CD14-positive monocyte (primary cell): ENCODE results near the gene ABHD14A. TPM values are rescaled to one million over a fixed set of nuclear protein-coding genes. Genes with fewer than 3 reads are reported as not detected.
A peak's percentile ranks its signal among the peaks of the same experiment; 100 is the strongest.

Experiments
- DNase-seq, 3 donors: peaks; one replicate each; pipeline ENCODE4 v3.0.0-alpha.2; 2011 to 2022
- H2AFZ ChIP-seq: 2 replicates; pipeline ENCODE4 v1.6.0; 2012; ENCODE audit warnings: mild to moderate bottlenecking, low read depth, low read length, inconsistent platforms; ENCODE audit not compliant: insufficient read depth, poor library complexity, severe bottlenecking
- H3K27ac ChIP-seq, 2 donors: 1 replicate in 1 of 2; 2 replicates in 1 of 2; pipeline ENCODE4 v1.5.1; 2012 to 2013; ENCODE audit warnings: low read length in 2 of 2, control low read depth in 1 of 2, inconsistent platforms in 1 of 2, low read depth in 1 of 2, mild to moderate bottlenecking in 1 of 2
- H3K27me3 ChIP-seq, 2 donors: one replicate each; pipeline versions ENCODE4 v1.6.0 to v1.6.1; 2011 to 2013; ENCODE audit warnings: low read length in 2 of 2; ENCODE audit not compliant: control insufficient read depth in 2 of 2, insufficient read depth in 2 of 2
- H3K36me3 ChIP-seq, 2 donors: replicated peaks in 1 of 2; 1 replicate in 1 of 2; 2 replicates in 1 of 2; pipeline versions ENCODE4 v1.5.1 to v1.6.1; 2012 to 2013; ENCODE audit warnings: low read length in 2 of 2, control low read depth in 1 of 2, inconsistent platforms in 1 of 2, mild to moderate bottlenecking in 1 of 2; ENCODE audit not compliant: insufficient read depth in 2 of 2, control insufficient read depth in 1 of 2
- H3K4me1 ChIP-seq, 2 donors: 1 replicate in 1 of 2; 2 replicates in 1 of 2; pipeline versions ENCODE4 v1.5.1 to v1.6.1; 2012 to 2013; ENCODE audit warnings: low read length in 2 of 2, control low read depth in 1 of 2, inconsistent platforms in 1 of 2, mild to moderate bottlenecking in 1 of 2, moderate library complexity in 1 of 2; ENCODE audit not compliant: insufficient read depth in 2 of 2, control insufficient read depth in 1 of 2
- H3K4me2 ChIP-seq: replicated peaks from 2 replicates; pipeline ENCODE3; 2012; ENCODE audit warnings: low read length, moderate library complexity, mild to moderate bottlenecking; ENCODE audit not compliant: poor library complexity, severe bottlenecking; ENCODE audit errors: extremely low read depth
- H3K4me3 ChIP-seq, 3 experiments: fragments of 200-600 bp in 1 of 3; sonication (generic) in 1 of 3; replicated peaks in 1 of 3; 1 replicate in 2 of 3; 2 replicates in 1 of 3; pipeline ENCODE4 v1.5.1; 2011 to 2013; ENCODE audit warnings: low read length in 3 of 3, mild to moderate bottlenecking in 3 of 3, control low read depth in 2 of 3, low read depth in 2 of 3, inconsistent platforms in 1 of 3, moderate library complexity in 1 of 3
- H3K79me2 ChIP-seq: 2 replicates; pipeline ENCODE4 v1.6.0; 2012; ENCODE audit warnings: mild to moderate bottlenecking, control low read depth, inconsistent platforms, low read length, moderate library complexity; ENCODE audit not compliant: insufficient read depth
- H3K9ac ChIP-seq: 2 replicates; pipeline ENCODE4 v1.6.0; 2017; ENCODE audit warnings: low read length, mild to moderate bottlenecking; ENCODE audit not compliant: insufficient read depth, poor library complexity, severe bottlenecking
- H3K9me3 ChIP-seq, 2 donors: replicated peaks in 1 of 2; 1 replicate in 1 of 2; 2 replicates in 1 of 2; pipeline versions ENCODE4 v1.5.1 to v1.6.1; 2012 to 2013; ENCODE audit warnings: low read length in 2 of 2, control low read depth in 1 of 2; ENCODE audit not compliant: control insufficient read depth in 1 of 2, insufficient read depth in 1 of 2
- H4K20me1 ChIP-seq: 2 replicates; pipeline ENCODE4 v1.6.0; 2012; ENCODE audit warnings: mild to moderate bottlenecking, low read length, control low read depth, moderate library complexity; ENCODE audit not compliant: insufficient read depth
- H3K27ac Mint-ChIP-seq, 7 donors: one replicate each; pipeline ENCODE4 v1.8.0; 2020; ENCODE audit warnings: mild to moderate bottlenecking in 7 of 7, mixed read lengths in 7 of 7, moderate library complexity in 6 of 7, inconsistent platforms in 2 of 7
- H3K27me3 Mint-ChIP-seq, 3 donors: one replicate each; pipeline ENCODE4 v1.8.0; 2021 to 2022; ENCODE audit warnings: low read depth in 3 of 3, mild to moderate bottlenecking in 3 of 3, mixed read lengths in 3 of 3, moderate library complexity in 3 of 3, inconsistent platforms in 1 of 3
- H3K36me3 Mint-ChIP-seq, 2 donors: one replicate each; pipeline ENCODE4 v1.8.0; 2020; ENCODE audit warnings: mixed read lengths in 2 of 2, inconsistent platforms in 1 of 2, mild to moderate bottlenecking in 1 of 2
- H3K4me1 Mint-ChIP-seq: one replicate; pipeline ENCODE4 v1.8.0; 2020; ENCODE audit warnings: mild to moderate bottlenecking, mixed read lengths
- H3K4me3 Mint-ChIP-seq, 2 donors: one replicate each; pipeline ENCODE4 v1.8.0; 2020; ENCODE audit warnings: mild to moderate bottlenecking in 2 of 2, mixed read lengths in 2 of 2, moderate library complexity in 1 of 2
- H3K9me3 Mint-ChIP-seq, 7 donors: one replicate each; pipeline ENCODE4 v1.8.0; 2020 to 2022; ENCODE audit warnings: mixed read lengths in 7 of 7, mild to moderate bottlenecking in 6 of 7, moderate library complexity in 6 of 7, inconsistent platforms in 2 of 7
- WGBS: methylation state at CpG from one replicate; pipeline ENCODE4 v1.1.5; 2013; ENCODE audit warnings: missing lambda C conversion rate; ENCODE audit not compliant: insufficient coverage; 5-methylcytosine and 5-hydroxymethylcytosine counted together
- intact Hi-C, 2 donors: fragments of 100-400 bp; cut with micrococcal nuclease; formaldehyde crosslinking; loops; one replicate each; pipeline versions ENCODE4 v1.15.0 to v1.15.1; 2023
- polyA plus RNA-seq, 3 donors: library from polyadenylated mRNA; depleted of rRNA in 1 of 3; unstranded in 2 of 3; stranded (reverse) in 1 of 3; fragments of 300-500 nt in 2 of 3; fragments of >200 nt in 1 of 3; fragmentation: Illumina TruSeq in 2 of 3; gene quantifications; 1 replicate in 2 of 3; 2 replicates in 1 of 3; pipeline ENCODE4 v1.2.3, GENCODE V29; 2012 to 2021
- TF ChIP-seq, protein P1 (sequence below): fragments of 200-600 bp; IDR thresholded peaks from one replicate; pipeline ENCODE4 v1.8.0; 2022; ENCODE audit warnings: antibody characterized with exemption, mild to moderate bottlenecking

ABHD14A gene
- polyA plus RNA-seq, 3 donors, result 6.9 to 13.2 (median 11.7) TPM

DNA sequence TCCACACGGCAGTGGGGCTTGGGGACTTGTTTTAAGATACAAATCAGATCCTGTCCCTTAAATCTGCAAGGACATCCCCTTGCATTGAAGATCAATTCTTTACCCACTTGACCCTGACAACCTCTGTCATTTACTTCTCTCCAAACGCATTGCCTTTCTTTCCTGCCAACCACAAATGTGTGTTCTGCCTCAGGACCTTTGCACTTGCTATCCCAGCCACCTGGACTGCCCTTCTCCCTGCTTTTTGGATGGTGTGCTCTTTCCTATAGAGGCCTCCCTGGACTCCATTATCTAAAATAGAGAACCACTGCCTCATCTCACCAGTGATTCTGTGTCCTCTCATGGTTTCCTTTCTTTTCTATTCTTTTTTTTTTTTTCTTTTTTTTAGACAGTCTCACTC is 22.3 kb downstream of the ABHD14A start:
- Histone ChIP-seq H3K27ac (no peak overlapping the region), H3K4me3 (no peak overlapping the region), H3K9me3 (no peaks in the 10 kb centered on the region), H3K79me2 (peaks cover 24% of the 10 kb centered on the region), H2AFZ (peak overlapping the region; percentile 16), H3K4me2 (no peak overlapping the region), H3K36me3 (peaks cover 24 to 27% of the 10 kb centered on the region in 2 donors), H3K27me3 (no peaks in the 10 kb centered on the region), H4K20me1 (peaks cover 29% of the 10 kb centered on the region), H3K4me1 (peaks cover 17 to 24% of the 10 kb centered on the region in 2 donors), H3K9ac (no peak overlapping the region)
- WGBS, result 79% methylated on average over 2 of the region's 2 CpGs
- TF ChIP-seq, protein P1, sequence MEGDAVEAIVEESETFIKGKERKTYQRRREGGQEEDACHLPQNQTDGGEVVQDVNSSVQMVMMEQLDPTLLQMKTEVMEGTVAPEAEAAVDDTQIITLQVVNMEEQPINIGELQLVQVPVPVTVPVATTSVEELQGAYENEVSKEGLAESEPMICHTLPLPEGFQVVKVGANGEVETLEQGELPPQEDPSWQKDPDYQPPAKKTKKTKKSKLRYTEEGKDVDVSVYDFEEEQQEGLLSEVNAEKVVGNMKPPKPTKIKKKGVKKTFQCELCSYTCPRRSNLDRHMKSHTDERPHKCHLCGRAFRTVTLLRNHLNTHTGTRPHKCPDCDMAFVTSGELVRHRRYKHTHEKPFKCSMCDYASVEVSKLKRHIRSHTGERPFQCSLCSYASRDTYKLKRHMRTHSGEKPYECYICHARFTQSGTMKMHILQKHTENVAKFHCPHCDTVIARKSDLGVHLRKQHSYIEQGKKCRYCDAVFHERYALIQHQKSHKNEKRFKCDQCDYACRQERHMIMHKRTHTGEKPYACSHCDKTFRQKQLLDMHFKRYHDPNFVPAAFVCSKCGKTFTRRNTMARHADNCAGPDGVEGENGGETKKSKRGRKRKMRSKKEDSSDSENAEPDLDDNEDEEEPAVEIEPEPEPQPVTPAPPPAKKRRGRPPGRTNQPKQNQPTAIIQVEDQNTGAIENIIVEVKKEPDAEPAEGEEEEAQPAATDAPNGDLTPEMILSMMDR, result no peak
- no peak for DNase-seq
- H3K4me3 Mint-ChIP-seq, result no peak overlapping the region
- intact Hi-C loops, result loop anchor here in 1 of 2 donors (5.0 kb wide), 1 partner anchor 55 kb away; no protein-coding TSS in a partner anchor
- H3K27me3 Mint-ChIP-seq, result peaks cover 2 to 3% (median 2%) of the 10 kb centered on the region in 3 donors
- H3K4me1 Mint-ChIP-seq, result peaks cover 28% of the 10 kb centered on the region
- peaks cover 17 to 29% of the 10 kb centered on the region in 2 donors for H3K36me3 Mint-ChIP-seq
- no peaks in the 10 kb centered on the region for H3K9me3 Mint-ChIP-seq
- H3K27ac Mint-ChIP-seq, result no peak overlapping the region

DNA sequence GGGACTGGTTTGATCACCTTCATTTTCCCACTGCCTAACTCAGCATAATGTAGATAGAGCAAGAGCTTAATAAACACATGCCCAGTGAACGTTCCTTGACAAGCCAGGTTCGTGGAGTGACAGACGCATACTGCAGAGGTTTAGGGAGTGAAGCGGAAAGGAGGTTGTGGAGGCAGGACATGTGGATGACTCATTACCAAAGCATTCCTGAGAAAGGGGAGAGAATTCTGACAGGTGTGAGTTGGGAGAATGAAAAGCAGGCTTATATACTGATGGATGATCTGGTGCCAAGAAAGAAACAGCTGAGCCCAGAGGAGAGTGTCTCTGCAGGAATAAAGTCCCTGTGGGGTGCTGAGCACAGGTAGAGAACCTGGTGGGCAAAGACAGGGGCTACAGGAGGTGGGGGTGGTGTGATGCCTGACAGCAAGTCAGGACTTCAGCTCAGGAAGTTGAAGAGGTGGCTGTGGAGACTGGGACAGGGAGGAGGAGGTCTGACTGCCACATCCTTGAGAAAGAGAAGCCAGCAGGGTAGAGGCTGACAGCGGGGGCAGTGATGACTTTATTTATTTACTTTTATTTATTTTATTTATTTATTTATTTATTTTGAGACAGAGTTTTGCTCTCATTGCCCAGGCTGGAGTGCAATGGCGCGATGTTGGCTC is 23.2 kb downstream of the ABHD14A start:
- Histone ChIP-seq H3K4me1 (peaks cover 17 to 24% of the 10 kb centered on the region in 2 donors), H3K27me3 (no peaks in the 10 kb centered on the region), H3K9me3 (no peaks in the 10 kb centered on the region), H4K20me1 (peaks cover 20% of the 10 kb centered on the region), H3K4me2 (no peak overlapping the region), H3K9ac (no peak overlapping the region), H2AFZ (no peak overlapping the region), H3K27ac (no peak overlapping the region), H3K79me2 (peaks cover 19% of the 10 kb centered on the region), H3K36me3 (peaks cover 17 to 18% of the 10 kb centered on the region in 2 donors), H3K4me3 (no peak overlapping the region)
- Mint-ChIP-seq H3K27ac (no peak overlapping the region), H3K36me3 (peaks cover 14 to 20% of the 10 kb centered on the region in 2 donors), H3K27me3 (peaks cover 2 to 7% (median 2%) of the 10 kb centered on the region in 3 donors), H3K4me1 (peaks cover 25% of the 10 kb centered on the region), H3K4me3 (no peak overlapping the region), H3K9me3 (no peaks in the 10 kb centered on the region)
- no peak for DNase-seq
- TF ChIP-seq, protein P1, result no peak
- intact Hi-C loops, result loop anchor here in 1 of 2 donors (5.0 kb wide), 1 partner anchor 54 kb away; no protein-coding TSS in a partner anchor
- WGBS, result 91% methylated on average over 4 of the region's 7 CpGs
